ENCODE measurements around the gene ZMYM4.
"Not testable (repeated sequence)": the region's sequence is repeated elsewhere in the genome, so short reads cannot be mapped to it uniquely, and the experiment has no call there.

The ZMYM4 gene

DNA sequence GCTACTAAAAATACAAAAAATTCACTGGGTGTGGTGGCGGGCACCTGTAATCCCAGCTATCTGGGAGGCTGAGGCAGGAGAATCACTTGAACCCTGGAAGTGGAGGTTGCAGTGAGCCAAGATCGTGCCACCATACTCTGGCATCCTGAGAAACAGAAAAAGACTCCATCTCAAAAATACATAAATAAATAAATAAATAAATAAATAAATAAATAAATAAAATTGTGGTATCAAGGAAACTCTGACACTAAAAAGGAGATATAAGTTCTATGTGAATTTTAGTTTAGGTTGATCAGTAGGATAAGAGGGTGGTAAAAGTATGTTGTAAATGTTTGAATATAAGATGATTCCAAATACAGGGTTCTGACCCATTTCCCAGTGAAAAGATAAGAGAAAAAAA, 63.1 kb downstream of the ZMYM4 start:
- DNase-seq = not testable (repeated sequence)

GRCh38 chr1:35334485-35334884, 66.0 kb downstream of the ZMYM4 start:
- DNase-seq = no peak

GRCh38 chr1:35340519-35340918, 72.0 kb downstream of the ZMYM4 start:
- DNase-seq = no peak

- DNase-seq = no peak
Measured at GRCh38 chr1:35345439-35345981, 77.0 kb downstream of the ZMYM4 start.

DNA sequence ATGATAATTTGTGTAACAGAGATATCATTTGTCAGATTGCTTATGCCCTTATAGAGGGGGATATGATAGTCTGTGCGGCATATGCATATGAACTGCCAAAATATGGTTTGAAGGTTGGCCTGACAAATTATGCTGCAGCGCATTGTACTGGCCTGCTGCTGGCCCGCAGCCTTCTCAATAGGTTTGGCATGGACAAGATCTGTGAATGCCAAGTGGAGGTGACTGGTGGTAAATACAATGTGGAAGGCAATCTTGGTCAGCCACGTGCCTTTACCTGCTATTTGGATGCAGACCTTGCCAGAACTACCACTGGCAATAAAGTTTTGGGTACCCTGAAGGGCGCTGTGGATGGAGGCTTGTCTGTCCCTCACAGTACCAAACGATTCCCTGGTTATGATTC, 82.4 kb downstream of the ZMYM4 start:
- DNase-seq = no peak

- DNase-seq = no peak
Measured at GRCh38 chr1:35359995-35360394, 91.5 kb downstream of the ZMYM4 start.

DNA sequence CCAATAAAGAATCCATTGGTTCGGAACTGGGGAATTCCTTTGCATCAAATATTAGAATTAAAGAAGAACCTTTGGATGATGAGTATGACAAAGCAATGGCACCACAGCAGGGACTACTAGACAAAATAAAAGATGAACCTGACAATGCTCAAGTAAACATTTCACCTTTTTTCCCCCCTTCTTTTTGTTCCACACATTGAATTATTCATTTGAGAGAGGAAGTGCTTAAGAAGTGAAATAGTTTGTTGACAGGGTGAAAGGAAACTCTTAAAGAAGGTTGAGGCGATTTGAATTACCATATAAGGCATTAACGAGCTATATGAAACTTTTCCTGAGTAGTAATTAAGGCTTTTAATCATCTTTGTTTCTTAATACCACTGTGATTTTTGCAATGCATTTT, 93.1 kb downstream of the ZMYM4 start:
- DNase-seq = no peak

- no peak for DNase-seq
Measured at GRCh38 chr1:35364741-35365140, 96.2 kb downstream of the ZMYM4 start.

DNA sequence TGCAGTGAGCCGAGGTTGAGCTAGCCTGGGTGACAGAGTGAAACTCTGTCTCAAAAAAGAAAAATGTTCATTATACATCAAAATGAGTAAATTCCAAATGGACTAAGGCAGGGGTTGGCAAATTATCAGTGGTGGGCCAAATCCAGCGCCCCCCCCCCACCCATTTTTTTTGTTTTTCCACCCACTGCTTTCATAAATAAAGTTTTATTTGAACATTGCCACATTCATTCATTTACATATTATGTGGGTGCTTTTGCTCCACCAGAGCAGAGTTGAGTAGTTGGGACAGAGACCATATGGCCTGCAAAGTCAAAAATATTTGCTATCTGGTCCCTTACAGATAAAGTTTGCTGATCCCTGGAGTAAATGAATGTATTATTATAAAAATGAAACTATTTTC, 99.4 kb downstream of the ZMYM4 start:
- DNase-seq = no peak

- no peak for DNase-seq
Measured at GRCh38 chr1:35369922-35370671, 101.6 kb downstream of the ZMYM4 start.

GRCh38 chr1:35371506-35371905, 103.0 kb downstream of the ZMYM4 start:
- DNase-seq = no peak

DNA sequence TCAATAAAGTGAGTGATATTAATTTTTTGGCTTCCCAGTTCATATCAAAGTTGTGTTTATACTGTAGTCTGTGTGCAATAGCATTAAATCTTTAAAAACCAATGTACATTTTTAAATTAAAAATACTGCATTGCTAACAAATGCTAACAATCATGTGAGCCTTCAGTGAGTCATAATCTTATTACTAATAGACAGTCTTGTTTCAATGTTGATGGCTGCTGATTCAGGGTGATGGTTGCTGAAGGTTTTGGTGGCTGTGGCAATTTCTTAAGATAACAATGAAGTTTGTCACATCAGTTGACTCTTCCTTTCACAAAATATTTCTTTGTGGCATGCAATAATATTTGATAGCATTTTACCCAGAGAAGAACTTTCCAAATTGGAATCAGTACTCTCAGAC, 109.0 kb downstream of the ZMYM4 start:
- DNase-seq = no peak

- DNase-seq = no peak
Measured at GRCh38 chr1:35379317-35380000, 111.0 kb downstream of the ZMYM4 start.

DNA sequence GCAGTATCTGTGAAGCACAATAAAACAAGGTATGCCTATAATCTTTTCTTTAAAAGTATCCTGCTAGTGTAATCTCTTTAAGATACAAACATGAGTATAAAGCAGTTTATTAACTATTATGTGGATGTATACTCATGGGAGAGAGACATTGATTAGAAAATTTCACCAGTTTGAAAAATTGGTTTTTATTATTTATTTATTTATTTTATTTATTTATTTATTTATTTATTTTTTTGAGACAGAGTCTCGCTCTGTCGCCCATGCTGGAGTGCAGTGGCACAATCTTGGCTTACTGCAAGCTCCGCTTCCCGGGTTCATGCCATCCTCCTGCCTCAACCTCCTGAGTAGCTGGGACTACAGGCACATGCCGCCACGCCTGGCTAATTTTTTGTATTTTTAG, 111.6 kb downstream of the ZMYM4 start:
- not testable (repeated sequence) for DNase-seq

DNA sequence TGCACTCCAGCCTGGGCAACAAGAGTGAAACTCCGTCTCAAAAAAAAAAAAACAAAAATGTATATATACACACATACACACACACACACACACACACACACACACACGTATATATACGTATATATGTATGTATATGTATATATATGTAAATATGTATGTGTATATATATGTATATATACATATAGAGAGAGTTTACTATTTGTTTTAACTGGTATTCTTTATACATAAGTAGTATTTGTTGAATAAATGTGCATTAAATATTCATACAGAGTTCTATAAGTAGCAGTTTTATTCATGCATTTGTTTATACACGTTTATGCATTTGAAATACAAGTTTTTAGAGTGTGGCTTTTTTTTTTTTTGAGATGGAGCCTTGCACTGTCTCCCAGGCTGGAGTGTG, 113.6 kb downstream of the ZMYM4 start:
- no peak for DNase-seq

- no peak for DNase-seq
Measured at GRCh38 chr1:35386290-35386689, 117.8 kb downstream of the ZMYM4 start.

- no peak for DNase-seq
Measured at GRCh38 chr1:35386959-35387358, 118.5 kb downstream of the ZMYM4 start.

- no peak for DNase-seq
Measured at GRCh38 chr1:35390600-35391494, 122.3 kb downstream of the ZMYM4 start.

GRCh38 chr1:35394386-35394785, 125.9 kb downstream of the ZMYM4 start:
- no peak for DNase-seq

DNA sequence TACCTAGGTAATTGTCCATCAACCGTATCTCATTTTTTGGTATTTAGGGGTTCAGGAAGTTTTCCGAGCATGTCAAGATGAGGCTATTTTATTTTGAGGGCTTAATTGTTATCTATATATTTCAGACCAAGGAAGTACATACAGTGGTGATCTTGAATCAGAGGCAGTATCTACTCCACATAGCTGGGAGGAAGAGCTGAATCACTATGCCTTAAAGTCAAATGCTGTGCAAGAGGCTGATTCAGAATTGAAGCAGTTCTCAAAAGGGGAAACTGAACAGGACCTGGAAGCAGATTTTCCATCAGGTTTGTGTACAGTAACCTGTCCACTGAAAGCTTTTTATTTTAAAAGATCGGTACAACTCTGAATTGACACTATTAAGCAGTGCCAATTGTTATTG, 130.2 kb downstream of the ZMYM4 start:
- no peak for DNase-seq

DNA sequence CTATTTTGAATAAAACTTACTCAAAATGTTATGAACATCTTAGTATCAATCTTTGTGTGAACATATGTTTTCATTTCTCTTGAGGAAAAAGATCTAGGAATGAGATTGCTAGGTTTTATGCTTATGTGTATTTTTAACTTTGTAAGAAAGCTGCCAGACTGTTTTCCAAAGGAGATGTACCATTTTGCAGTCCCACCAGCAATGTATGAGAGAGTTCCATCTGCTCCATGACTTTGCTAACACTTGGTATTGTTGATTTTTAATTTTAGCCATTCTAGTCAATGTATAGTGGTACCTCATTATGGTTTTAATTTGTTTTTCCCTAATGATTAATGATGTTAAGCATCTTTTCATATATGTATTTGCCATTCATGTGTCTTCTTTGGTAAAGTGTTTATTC, 132.5 kb downstream of the ZMYM4 start:
- no peak for DNase-seq

DNA sequence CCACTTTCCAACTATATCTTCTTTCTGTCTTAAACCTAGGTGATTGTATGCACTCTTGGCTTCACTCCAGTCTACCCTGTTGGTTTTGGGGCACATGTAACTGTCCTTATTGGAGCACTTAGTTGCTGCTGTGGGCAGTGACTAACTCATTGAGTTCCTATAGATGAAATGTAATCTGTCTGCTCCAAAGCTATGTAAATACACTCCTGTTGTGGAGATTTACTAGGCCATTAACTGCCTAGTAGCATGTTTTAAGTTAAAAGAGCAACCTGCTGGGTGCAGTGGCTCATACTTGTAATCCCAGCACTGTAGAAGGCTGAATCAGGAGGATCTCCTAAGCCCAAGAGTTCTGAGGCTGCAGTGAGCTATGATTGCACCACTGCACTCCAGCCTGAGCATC, 137.6 kb downstream of the ZMYM4 start:
- no peak for DNase-seq

DNA sequence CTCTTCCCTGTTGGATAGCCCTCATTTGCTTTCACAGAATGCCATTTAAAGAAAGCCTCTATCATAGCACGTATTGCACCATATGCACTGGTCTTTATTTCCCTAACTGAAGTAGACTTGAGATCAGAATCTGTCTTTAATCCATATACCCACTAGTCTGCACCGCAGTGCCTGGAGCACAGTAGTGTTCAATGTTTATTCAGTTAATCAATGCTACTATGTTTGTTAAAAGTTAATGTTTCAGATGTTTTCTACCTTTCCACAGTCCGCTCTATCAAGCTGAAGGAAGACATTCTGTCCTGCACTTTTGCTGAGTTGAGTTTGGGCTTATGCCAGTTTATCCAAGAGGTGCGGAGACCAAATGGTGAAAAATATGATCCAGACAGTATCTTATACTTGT, 139.2 kb downstream of the ZMYM4 start:
- DNase-seq = no peak
